HepG2 (cell line): ENCODE measurements around the gene PNPLA3. TPM values are rescaled to one million over a fixed set of nuclear protein-coding genes. Genes with fewer than 3 reads are reported as not detected.

Source experiments
- ATAC-seq: fragments of 200-7000 bp; cut with Tn5 transposase; 3 replicates; pipeline ENCODE4 v1.9.1; 2020; ENCODE audit warnings: mild to moderate bottlenecking, moderate library complexity
- BruUV-seq: library from RNA; stranded (reverse); fragments of 400-500 nt; replicated peaks from 2 replicates; lab custom pipeline; 2021; lab: Mats Ljungman, UMichigan
- CTCF ChIA-PET: fragments of 300-600 bp; formaldehyde crosslinking; extraction: SDS; loops from one replicate; lab custom pipeline; 2021; ENCODE audit warnings: low total read pairs, inconsistent platforms, low intra/inter-chr PET ratio; lab: Yijun Ruan, JAX
- POLR2A ChIA-PET: fragments of 350-600 bp; sonication (Branson Sonifier 250); formaldehyde crosslinking; loops from one replicate; lab custom pipeline; 2020; ENCODE audit warnings: antibody characterized with exemption, inconsistent platforms; lab: Yijun Ruan, JAX
- DNase-seq: peaks from one replicate; pipeline ENCODE4 v3.0.0-alpha.2; 2015; ENCODE audit warnings: low spot score
- FAIRE-seq: peaks from 3 replicates; lab custom pipeline; 2011; peaks lifted over from hg19 to GRCh38; lab: Jason Lieb, UNC
- H2AFZ ChIP-seq: one replicate; pipeline ENCODE4 v1.6.1; 2011; ENCODE audit warnings: low read length, inconsistent platforms
- H3K27ac ChIP-seq: fragments of 300-600 bp; 3 replicates; pipeline ENCODE4 v1.8.0; 2011; ENCODE audit warnings: mixed run types, mild to moderate bottlenecking, mixed read lengths, low read length, inconsistent platforms; ENCODE audit not compliant: insufficient read depth; ENCODE audit errors: extremely low read length
- H3K27me3 ChIP-seq, 2 experiments: fragments of 200-600 bp in 1 of 2; 2 replicates in 1 of 2; 3 replicates in 1 of 2; pipeline versions ENCODE4 v1.6.0 to v1.8.0; 2011; ENCODE audit warnings: low read length in 2 of 2, mild to moderate bottlenecking in 2 of 2, moderate library complexity in 2 of 2, inconsistent platforms in 1 of 2; ENCODE audit not compliant: insufficient read depth in 2 of 2, control insufficient read depth in 1 of 2
- H3K36me3 ChIP-seq, 2 experiments: fragments of 200-600 bp in 1 of 2; replicated peaks in 1 of 2; 2 replicates in 1 of 2; 3 replicates in 1 of 2; pipeline versions ENCODE4 v1.5.1 to v1.8.0; 2011; ENCODE audit warnings: low read length in 2 of 2, inconsistent platforms in 1 of 2; ENCODE audit not compliant: insufficient read depth in 2 of 2, control insufficient read depth in 1 of 2
- H3K4me1 ChIP-seq: 2 replicates; pipeline ENCODE4 v1.5.1; 2012; ENCODE audit warnings: low read length, inconsistent platforms; ENCODE audit not compliant: insufficient read depth
- H3K4me2 ChIP-seq: 2 replicates; pipeline ENCODE4 v1.6.0; 2011; ENCODE audit warnings: low read depth, low read length, inconsistent platforms
- H3K4me3 ChIP-seq, 3 experiments: fragments of 200-600 bp in 1 of 3; sonication (generic), shearing (Covaris generic) in 1 of 3; replicated peaks in 1 of 3; 2 replicates each; pipeline ENCODE4 v1.5.1; 2011 to 2016; ENCODE audit warnings: low read length in 3 of 3, inconsistent platforms in 2 of 3, low read depth in 2 of 3, mild to moderate bottlenecking in 2 of 3, control low read depth in 1 of 3, mixed read lengths in 1 of 3; ENCODE audit not compliant: insufficient read depth in 1 of 3
- H3K79me2 ChIP-seq: one replicate; pipeline ENCODE4 v1.6.1; 2011; ENCODE audit warnings: low read length, inconsistent platforms; ENCODE audit not compliant: insufficient read depth
- H3K9ac ChIP-seq: 2 replicates; pipeline ENCODE4 v1.6.0; 2011; ENCODE audit warnings: mild to moderate bottlenecking, low read depth, low read length, inconsistent platforms; ENCODE audit not compliant: insufficient read depth
- H3K9me3 ChIP-seq: 2 replicates; pipeline ENCODE4 v1.5.1; 2012; ENCODE audit warnings: mild to moderate bottlenecking, low read length
- H4K20me1 ChIP-seq: 2 replicates; pipeline ENCODE4 v1.6.0; 2011; ENCODE audit warnings: inconsistent platforms, mild to moderate bottlenecking, low read length, moderate library complexity; ENCODE audit not compliant: insufficient read depth
- ATF7 ChIP-seq, 2 experiments: fragments of 450-650 bp in 1 of 2; sonication (generic) in 1 of 2; formaldehyde crosslinking in 1 of 2; IDR thresholded peaks; 2 replicates each; pipeline versions ENCODE4 v1.4.0 to v1.6.1; 2016 to 2020; ENCODE audit warnings: antibody characterized with exemption in 1 of 2, mild to moderate bottlenecking in 1 of 2, missing genetic modification reagents in 1 of 2
- MTA3 ChIP-seq: sonication (generic); formaldehyde crosslinking; IDR thresholded peaks from 2 replicates; pipeline ENCODE4 v1.4.0; 2020; ENCODE audit warnings: missing genetic modification reagents
- ZBTB38 ChIP-seq: sonication (generic); formaldehyde crosslinking; IDR thresholded peaks from 2 replicates; pipeline ENCODE4 v1.5.1; 2020; ENCODE audit warnings: mild to moderate bottlenecking, missing genetic modification reagents
- ZFY ChIP-seq: sonication (generic); formaldehyde crosslinking; IDR thresholded peaks from 2 replicates; pipeline ENCODE4 v1.4.0; 2020; ENCODE audit warnings: missing genetic modification reagents
- ZNF160 ChIP-seq: sonication (generic); formaldehyde crosslinking; IDR thresholded peaks from 2 replicates; pipeline ENCODE4 v1.8.0; 2022; ENCODE audit warnings: mild to moderate bottlenecking, inconsistent platforms, missing genetic modification reagents
- ZNF337 ChIP-seq: sonication (generic); formaldehyde crosslinking; IDR thresholded peaks from 2 replicates; pipeline ENCODE4 v1.5.1; 2020; ENCODE audit warnings: missing genetic modification reagents, low read depth, mild to moderate bottlenecking, borderline replicate concordance
- ZNF350 ChIP-seq: sonication (generic); formaldehyde crosslinking; IDR thresholded peaks from 2 replicates; pipeline ENCODE4 v1.4.0; 2020; ENCODE audit warnings: mild to moderate bottlenecking, low read depth, missing genetic modification reagents, borderline replicate concordance
- ZNF501 ChIP-seq: sonication (generic); formaldehyde crosslinking; IDR thresholded peaks from 2 replicates; pipeline ENCODE4 v1.5.1; 2020; ENCODE audit warnings: mild to moderate bottlenecking, moderate library complexity, missing genetic modification reagents
- WGBS: methylation state at CpG from one replicate; pipeline ENCODE4 v1.1.6; 2017; ENCODE audit warnings: low lambda C conversion rate; 5-methylcytosine and 5-hydroxymethylcytosine counted together
- in situ Hi-C: cut with HindIII; loops from 2 replicates; pipeline ENCODE4 v1.10.0; 2017; ENCODE audit warnings: low pct_unique_long_range_greater_than_20kb; ENCODE audit not compliant: extremely low pct_ligation_motif_present
- intact Hi-C: fragments of 100-400 bp; cut with micrococcal nuclease; formaldehyde crosslinking; loops from one replicate; pipeline ENCODE4 v1.10.0; 2022; ENCODE audit not compliant: unreplicated experiment
- polyA plus RNA-seq, 8 experiments: library from polyadenylated mRNA; depleted of rRNA in 3 of 8; stranded (reverse) in 7 of 8; unstranded in 1 of 8; fragments of >200 nt; fragmentation: Illumina TruSeq in 4 of 8; extraction: Trizol in 4 of 8; gene quantifications; 2 replicates each; pipeline versions ENCODE4 v1.2.1 to v1.2.3, GENCODE V29; 2011 to 2016; ENCODE audit warnings: low read depth in 4 of 8, missing spikeins in 1 of 8, mixed read lengths in 1 of 8; ENCODE audit not compliant: insufficient read depth in 1 of 8
- total RNA-seq, 5 experiments: library from RNA; depleted of rRNA; stranded (reverse); fragments of >200 nt; fragmentation: Illumina TruSeq; extraction: Trizol; gene quantifications; 2 replicates each; pipeline ENCODE4 v1.2.3, GENCODE V29; 2016; ENCODE audit warnings: low read depth in 1 of 5
- TF ChIP-seq, protein P1 (sequence below): sonication (generic); formaldehyde crosslinking; IDR thresholded peaks from 2 replicates; pipeline ENCODE4 v1.4.0; 2020; ENCODE audit warnings: missing genetic modification reagents
- TF ChIP-seq, protein P2 (sequence below): sonication (generic); formaldehyde crosslinking; IDR thresholded peaks from 2 replicates; pipeline ENCODE4 v1.8.1; 2023; ENCODE audit warnings: mild to moderate bottlenecking, missing genetic modification reagents
- TF ChIP-seq, protein P3 (sequence below): sonication (generic); formaldehyde crosslinking; IDR thresholded peaks from 2 replicates; pipeline ENCODE4 v1.5.0; 2020; ENCODE audit warnings: missing genetic modification reagents, mild to moderate bottlenecking, borderline replicate concordance
- TF ChIP-seq, protein P4 (sequence below): sonication (generic); formaldehyde crosslinking; IDR thresholded peaks from 2 replicates; pipeline ENCODE4 v1.5.1; 2020; ENCODE audit warnings: missing genetic modification reagents, mild to moderate bottlenecking, borderline replicate concordance

The PNPLA3 gene
- total and polyA plus RNA-seq, 2 of the 13 experiments (the other 11 are each of a cell fraction or from before 2014, with no cell fraction given): 16.9 to 19.8 TPM

DNA sequence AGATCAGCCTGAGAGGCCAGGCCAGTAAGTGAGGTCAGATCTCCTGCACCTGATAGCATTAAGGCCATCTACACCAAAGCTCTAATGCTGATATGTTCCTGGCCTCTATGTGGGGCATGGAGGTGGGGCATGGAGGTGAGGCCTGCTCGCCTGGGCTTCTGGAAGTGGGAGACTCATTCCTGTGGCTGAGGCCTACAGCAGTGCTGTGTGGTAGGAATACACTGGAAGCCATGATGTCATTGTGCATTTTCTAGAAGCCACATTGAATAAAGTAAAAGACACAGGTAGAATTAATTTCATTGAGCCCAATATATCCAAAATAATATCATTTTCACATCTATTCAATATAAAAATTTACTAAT lies 2.7 kb downstream of the PNPLA3 start:
- H3K4me1 ChIP-seq: peaks cover 62% of the 10 kb centered on the region
- CTCF ChIA-PET: no interaction called here
- FAIRE-seq: no peak
- peaks cover 22% of the 10 kb centered on the region for H4K20me1 ChIP-seq
- no peak for TF ChIP-seq ZNF350
- TF ChIP-seq ZFY (CRISPR knock-in tag): peak; percentile 52; the same call in 1 of the 2 replicates
- TF ChIP-seq, protein P1, sequence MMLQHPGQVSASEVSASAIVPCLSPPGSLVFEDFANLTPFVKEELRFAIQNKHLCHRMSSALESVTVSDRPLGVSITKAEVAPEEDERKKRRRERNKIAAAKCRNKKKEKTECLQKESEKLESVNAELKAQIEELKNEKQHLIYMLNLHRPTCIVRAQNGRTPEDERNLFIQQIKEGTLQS: no peak
- TF ChIP-seq, protein P2, sequence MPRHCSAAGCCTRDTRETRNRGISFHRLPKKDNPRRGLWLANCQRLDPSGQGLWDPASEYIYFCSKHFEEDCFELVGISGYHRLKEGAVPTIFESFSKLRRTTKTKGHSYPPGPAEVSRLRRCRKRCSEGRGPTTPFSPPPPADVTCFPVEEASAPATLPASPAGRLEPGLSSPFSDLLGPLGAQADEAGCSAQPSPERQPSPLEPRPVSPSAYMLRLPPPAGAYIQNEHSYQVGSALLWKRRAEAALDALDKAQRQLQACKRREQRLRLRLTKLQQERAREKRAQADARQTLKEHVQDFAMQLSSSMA (CRISPR knock-in tag): no peak
- TF ChIP-seq ZNF501 (CRISPR knock-in tag): no peak
- no peak for TF ChIP-seq ZBTB38 (CRISPR knock-in tag)
- no peak for TF ChIP-seq MTA3 (CRISPR knock-in tag)
- TF ChIP-seq, protein P3, sequence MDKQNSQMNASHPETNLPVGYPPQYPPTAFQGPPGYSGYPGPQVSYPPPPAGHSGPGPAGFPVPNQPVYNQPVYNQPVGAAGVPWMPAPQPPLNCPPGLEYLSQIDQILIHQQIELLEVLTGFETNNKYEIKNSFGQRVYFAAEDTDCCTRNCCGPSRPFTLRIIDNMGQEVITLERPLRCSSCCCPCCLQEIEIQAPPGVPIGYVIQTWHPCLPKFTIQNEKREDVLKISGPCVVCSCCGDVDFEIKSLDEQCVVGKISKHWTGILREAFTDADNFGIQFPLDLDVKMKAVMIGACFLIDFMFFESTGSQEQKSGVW (CRISPR knock-in tag): no peak
- peak; percentile 41; the same call in 1 of the 2 replicates for TF ChIP-seq ATF7 (IDR thresholded peaks at IDR 0.05)
- no peak for TF ChIP-seq ATF7 (CRISPR knock-in tag; IDR thresholded peaks at IDR 0.05)
- TF ChIP-seq, protein P4, sequence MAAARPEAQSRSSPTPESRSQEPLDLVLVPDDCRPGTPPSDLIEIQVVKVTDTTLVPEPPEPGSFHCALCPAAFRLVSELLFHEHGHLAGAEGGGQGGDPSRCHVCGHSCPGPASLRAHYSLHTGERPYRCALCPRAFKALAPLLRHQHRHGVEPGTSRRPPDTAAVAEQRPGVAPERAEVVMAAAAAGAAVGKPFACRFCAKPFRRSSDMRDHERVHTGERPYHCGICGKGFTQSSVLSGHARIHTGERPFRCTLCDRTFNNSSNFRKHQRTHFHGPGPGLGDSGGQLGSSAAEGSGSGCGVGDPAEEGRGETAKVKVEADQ: no peak
- no peak for TF ChIP-seq ZNF160 (CRISPR knock-in tag)
- TF ChIP-seq ZNF337 (CRISPR knock-in tag): no peak
- TF ChIP-seq, all 625 proteins: peak for 2
- POLR2A ChIA-PET: interaction anchor here (1.6 to 3.6 kb wide), 2 partner anchors 20 to 28 kb away, joined by 10 to 21 read pairs; partner anchors contain the start of gene SAMM50
- ATAC-seq (no peak), DNase-seq (no peak)
- peak overlapping the region in 1 of 3 experiments; percentile 43; a peak in 2 of 6 replicates for H3K4me3 ChIP-seq
- in situ Hi-C loops (no loop called here), intact Hi-C loops (no loop called here)
- H3K27ac ChIP-seq: peak overlapping the region; percentile 97
- H3K9ac ChIP-seq: peak overlapping the region; percentile 62
- H2AFZ ChIP-seq: no peak overlapping the region
- H3K4me2 ChIP-seq: peak overlapping the region; percentile 94
- H3K36me3 ChIP-seq: peaks cover 7 to 15% of the 10 kb centered on the region in 2 experiments
- no peaks in the 10 kb centered on the region; a peak in 1 of 5 replicates for H3K27me3 ChIP-seq
- H3K9me3 ChIP-seq: no peaks in the 10 kb centered on the region
- no TSS peak for BruUV-seq
- H3K79me2 ChIP-seq: peaks cover 13% of the 10 kb centered on the region
- 69% methylated on average over 1 of the region's 1 CpG for WGBS
